ENCODE measurements around the gene EMC7.

EMC7 gene

GRCh38 chr15:34039790-34040113, 61.9 kb downstream of the EMC7 start:
- DNase-seq (ENCODE audit: low read depth): no peak
- peak overlapping the region; percentile 51 for H3K4me3 ChIP-seq (ENCODE audit: low read length)
- TF ChIP-seq CTCF (conservative IDR thresholded peaks at IDR 0.05; ENCODE audit: low read depth, low read length): no peak

- TF ChIP-seq CTCF (conservative IDR thresholded peaks at IDR 0.05; ENCODE audit: low read depth, low read length): no peak
- no peak for DNase-seq (ENCODE audit: low read depth)
- peak within 1 kb of the TSS; percentile 90 for H3K4me3 ChIP-seq (ENCODE audit: low read length)
Observed at GRCh38 chr15:34038871-34039789, 62.5 kb downstream of the EMC7 start, which contains the start of gene AVEN. Gene AVEN (minus strand): TSS chr15:34039204. CDS start chr15:34039046, 158 bp downstream.

- no peak for DNase-seq (ENCODE audit: low read depth)
- no peak for TF ChIP-seq CTCF (conservative IDR thresholded peaks at IDR 0.05; ENCODE audit: low read depth, low read length)
- peak overlapping the region; percentile 90 for H3K4me3 ChIP-seq (ENCODE audit: low read length)
Observed at GRCh38 chr15:34038023-34038870, 63.4 kb downstream of the EMC7 start.
